ENCODE results near the gene CCDC198. TPM values are rescaled to one million over a fixed set of nuclear protein-coding genes. Genes with fewer than 3 reads are reported as not detected.

CCDC198 gene, protein sequence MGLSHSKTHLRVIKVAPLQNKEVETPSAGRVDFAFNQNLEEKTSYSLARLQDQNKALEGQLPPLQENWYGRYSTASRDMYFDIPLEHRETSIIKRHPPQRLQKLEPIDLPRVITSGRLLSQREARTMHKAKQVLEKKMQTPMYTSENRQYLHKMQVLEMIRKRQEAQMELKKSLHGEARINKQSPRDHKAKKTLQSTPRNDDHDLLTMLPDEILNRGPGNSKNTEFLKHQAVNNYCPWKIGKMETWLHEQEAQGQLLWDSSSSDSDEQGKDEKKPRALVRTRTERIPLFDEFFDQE
- polyA plus RNA-seq (ENCODE audit: insufficient read length in 12 of 12): 1 to 10 TPM in 1 of 12 donors, under 1 TPM in 6, not detected in 5; 0.16 to 1.2 (median 0.32) TPM
- long read RNA-seq, donor 1, partial matches to known transcripts: 0 of 3 reads
- long read RNA-seq, donor 1, other reads (novel, unspliced or antisense): 0 of 3 reads
- long read RNA-seq, donor 2: 0 reads
- long read RNA-seq, donor 3: 0 reads
- long read RNA-seq, donor 4: 0 reads
- long read RNA-seq, donor 5: 0 reads
- long read RNA-seq, donor 6: 0 reads
- long read RNA-seq, donor 7: 0 reads
- long read RNA-seq, donor 8: 0 reads
- long read RNA-seq, donor 9: 0 reads
- long read RNA-seq, donor 10: 0 reads
- long read RNA-seq, donor 11: 0 reads

DNA sequence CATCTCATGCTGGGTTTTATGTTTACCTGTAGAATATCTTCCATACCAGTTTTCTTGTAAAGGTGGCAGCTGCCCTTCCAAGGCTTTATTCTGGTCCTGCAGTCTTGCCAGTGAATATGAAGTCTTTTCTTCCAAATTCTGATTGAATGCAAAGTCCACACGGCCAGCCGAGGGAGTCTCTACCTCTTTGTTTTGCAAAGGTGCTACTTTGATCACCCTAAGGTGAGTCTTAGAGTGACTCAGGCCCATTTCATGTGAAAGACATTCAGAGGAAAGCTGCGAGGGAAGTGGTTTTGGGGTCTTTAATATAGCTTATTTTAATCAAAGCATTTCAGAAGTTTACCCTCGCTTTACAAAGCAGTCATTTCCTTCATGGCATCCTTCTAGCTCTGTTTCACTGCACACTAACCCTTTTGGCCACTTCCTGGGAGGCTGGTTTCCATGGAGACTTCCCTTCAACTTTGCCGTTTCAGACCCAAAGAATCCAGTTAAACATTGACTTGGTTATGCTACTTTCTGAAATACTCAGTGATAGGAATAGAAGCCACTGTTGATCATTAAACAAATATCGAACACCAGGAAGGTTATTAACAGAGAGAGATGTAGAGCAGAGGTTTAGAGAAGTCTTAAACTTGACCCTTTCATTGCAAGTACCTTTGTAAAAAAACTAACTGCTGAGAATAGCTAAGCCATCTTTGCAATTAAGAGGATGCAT, at the start of gene CCDC198:
Gene CCDC198, minus strand, starts transcription at position 391 of the 715 bp plus-strand sequence. Its CDS starts 142 bp downstream, at position 249.
- DNase-seq: no peak

DNA sequence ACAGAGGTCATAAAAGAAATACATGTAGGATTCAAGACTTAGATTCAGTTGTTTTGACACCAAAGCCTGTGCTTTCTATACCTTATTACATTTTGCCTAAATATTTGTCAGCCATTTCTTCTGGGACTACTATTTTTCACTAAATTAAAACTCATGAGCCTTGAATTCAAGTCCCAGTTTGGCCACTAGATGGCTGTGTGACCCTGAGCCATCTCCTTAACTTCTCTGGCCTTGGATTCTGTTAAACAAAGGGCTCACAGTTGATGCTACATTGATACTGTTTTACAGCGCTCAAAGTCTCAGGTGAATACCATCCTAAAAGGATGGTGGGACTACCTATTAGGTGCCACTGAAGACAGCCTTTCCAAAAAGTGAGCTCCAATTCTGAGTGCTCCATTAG, 39.6 kb upstream of the CCDC198 start:
- DNase-seq: peak; percentile 31

DNA sequence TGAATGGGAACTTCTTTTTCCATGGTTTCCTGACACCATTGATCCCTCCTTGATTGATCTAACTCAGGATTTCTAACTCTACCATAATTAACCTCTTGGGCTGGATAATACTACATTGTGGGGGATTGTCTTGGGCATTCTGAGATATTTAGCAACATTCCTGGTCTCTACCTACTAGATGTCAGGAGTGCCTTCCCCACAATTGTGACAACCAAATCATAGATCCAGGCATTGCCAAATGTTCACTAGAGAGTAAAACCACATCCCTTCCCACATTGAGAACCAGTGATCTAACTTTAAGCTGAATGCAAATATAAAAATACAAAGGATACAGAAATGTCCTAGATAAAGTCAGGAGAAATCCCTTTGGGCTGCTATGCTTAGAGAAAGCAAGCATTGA, 36.9 kb upstream of the CCDC198 start:
- DNase-seq: no peak

DNA sequence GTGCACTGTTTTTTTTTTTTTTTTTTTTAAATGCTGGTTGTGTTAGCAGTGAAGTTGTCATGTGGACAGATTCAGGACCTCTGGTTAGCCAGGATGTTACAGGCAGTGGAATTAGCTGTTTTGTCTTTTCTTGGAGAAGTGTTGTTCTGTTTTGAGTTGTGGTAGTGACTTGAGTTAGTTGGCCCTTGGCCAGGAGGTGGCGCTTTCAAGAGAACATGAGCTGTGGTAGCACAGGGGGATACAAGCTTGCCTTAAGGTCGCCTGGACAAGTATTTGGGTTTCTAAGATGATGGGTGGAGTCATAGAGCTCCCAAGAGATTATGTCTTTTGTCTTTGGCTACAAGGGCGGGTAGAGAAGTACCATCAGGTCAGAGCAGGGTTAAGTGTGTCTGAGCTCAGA, 33.3 kb upstream of the CCDC198 start:
- no peak for DNase-seq

DNA sequence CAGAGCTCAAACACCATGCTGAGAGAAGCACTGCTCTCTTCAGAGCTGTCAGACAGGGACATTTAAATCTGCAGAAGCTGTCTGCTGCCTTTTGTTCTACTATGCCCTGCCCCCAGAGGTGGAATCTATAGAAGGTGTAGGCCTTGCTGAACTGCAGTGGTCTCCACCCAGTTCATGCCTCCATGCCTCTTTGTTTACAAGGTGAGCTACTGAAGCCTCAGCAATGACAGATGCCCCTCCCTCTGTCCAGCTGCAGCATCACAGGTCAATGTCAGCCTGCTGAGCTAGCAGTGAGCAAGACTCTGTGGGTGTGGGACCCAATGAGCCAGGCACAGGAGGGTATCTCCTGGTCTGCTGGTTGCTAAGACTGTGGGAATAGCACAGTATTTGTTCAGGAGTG, 25.4 kb upstream of the CCDC198 start:
- DNase-seq: no peak

DNA sequence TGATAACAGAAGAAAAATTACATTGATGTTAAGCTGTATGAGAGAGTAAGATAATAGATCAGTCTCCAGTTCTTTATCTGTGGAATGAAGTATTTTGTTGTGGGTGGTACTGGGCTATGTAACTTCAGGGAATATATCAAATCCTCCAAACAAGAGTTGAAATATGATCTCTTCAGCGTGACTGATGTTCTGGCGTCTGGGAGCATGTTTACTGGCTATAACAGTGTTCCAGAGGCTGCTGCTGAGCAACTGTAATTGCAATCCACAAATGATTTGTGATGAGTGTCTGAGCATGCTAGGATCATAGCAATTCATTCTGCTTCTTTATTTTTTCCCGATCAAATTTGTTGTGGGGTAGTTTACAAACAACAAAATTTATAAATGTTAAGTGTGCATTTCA, 18.6 kb upstream of the CCDC198 start:
- DNase-seq: no peak

DNA sequence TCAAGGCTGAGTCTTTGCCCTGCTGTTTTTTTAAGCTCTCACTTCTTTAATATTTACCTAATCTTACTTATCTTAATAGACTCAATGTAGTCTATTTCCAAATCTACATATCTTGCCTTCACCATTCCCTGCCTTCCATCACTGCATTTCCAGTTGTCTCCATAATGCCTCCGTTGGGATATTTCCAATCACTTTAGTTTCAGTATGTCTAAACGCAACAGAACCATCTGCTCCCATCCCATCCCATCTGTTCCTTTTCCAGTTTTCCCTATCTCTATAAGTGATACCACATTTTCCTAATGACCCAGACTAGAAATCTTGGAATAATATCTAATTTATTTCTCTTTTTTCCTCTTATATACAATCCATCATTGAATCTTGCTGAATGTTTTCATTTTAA, 15.1 kb upstream of the CCDC198 start:
- no peak for DNase-seq

DNA sequence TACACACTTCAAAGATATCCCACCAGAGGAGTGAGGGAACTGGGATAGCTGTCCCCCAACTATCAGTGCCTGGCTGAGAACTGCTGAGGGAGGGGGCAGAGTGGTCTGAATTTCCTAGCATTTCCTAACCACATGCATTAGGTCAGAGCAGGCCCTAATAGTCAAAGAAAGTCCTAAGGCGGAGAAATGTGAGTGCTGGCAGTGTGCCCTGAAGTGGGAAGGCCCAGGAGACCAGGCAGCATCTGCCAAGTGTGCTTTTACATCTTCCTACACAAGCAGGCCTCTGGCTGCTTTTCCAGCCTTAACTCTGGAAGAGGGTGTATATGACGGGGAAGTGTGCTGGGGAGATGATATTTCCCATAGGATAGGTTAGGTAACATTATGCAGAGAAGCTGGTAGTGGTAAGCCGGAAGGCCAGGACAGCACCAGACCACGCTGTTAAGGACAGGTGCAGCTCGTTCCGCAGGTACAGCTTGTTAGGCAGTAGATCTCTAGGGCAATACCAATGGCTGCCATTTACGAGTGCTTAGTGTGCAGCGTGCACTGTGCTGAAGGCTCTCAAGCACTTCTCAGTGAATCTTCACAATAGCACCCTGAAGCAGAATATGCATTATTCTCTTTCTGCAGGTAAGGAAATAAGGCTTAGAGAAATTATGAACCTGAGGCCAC, 9.1 kb upstream of the CCDC198 start:
- peak; percentile 58 for DNase-seq

DNA sequence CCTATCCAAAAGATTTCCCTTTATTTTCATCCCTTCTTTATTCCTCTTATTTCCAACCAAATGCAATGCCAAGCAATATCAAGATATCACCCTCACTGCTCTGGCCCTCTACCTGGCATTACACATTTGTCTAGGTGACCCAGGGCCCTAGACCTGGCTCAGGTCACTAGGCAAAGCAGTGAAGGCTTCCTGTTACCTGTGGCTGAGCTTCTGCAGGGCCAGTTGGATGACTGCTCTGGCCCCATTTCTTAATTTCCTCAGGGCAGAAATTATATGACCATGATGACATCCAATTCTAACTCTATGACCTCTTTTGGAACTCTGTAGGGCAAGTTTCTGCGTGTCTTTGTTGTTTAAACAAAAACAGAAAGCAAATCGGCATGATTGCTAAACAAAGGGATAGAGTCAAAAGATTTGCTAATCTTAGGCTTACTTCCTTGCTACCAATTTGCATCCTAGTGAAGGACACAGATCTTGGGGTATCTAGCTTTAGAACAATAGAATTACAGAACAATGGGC, 7.4 kb upstream of the CCDC198 start:
- no peak for DNase-seq

DNA sequence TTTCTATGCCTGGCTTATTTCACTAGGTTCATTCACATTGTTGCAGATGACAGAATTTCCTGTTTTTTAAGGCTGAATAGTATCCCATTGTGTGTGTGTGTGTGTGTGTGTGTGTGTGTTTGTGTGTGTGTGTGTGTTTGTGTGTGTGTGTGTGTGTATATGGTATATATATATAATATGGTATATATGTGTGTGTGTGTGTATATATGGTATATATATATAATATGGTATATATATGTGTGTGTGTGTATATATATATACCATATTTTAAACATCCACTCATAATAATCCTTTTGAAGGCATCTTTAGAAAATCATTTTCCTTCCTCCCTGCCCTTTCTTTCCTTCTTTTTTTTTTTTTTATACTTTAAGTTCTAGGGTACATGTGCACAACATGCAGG, 5.0 kb upstream of the CCDC198 start:
- DNase-seq: no peak

DNA sequence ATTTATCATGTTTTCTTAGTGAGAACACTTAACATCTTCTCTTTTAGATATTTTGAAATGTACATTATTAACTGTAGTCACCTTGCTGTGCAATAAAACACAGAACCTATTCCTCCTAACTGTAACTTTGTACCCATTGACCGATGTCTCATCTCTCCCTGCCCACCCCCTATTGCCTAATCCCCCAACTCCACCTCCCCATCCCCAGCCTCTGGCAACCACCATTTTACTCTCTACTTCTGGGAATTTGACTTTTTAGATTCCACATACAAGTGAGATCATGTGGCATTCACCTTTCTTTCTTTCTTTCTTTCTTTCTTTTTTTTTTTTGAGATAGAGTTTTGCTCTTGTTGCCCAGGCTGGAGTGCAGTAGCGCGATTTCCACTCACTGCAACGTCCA, 4.4 kb upstream of the CCDC198 start:
- DNase-seq: no peak

DNA sequence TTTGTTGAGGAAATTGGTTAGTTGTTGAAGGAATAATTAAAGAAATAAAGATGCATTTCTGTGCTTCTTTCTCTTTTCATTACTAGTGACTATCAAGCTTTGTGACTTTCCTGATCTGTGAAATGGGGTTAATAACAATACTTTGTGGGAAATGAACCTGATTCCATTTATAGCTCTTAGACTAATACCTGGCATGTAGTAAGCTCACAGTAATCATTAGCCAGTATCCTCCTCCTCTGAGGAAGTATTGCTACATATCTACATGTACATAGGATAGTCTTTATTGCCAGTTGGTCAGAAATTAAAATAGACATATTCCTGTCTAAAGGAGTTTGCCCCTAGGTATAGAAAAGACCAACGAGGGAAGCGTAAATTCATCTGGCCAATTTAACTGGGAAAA, 1.8 kb upstream of the CCDC198 start:
- no peak for DNase-seq

DNA sequence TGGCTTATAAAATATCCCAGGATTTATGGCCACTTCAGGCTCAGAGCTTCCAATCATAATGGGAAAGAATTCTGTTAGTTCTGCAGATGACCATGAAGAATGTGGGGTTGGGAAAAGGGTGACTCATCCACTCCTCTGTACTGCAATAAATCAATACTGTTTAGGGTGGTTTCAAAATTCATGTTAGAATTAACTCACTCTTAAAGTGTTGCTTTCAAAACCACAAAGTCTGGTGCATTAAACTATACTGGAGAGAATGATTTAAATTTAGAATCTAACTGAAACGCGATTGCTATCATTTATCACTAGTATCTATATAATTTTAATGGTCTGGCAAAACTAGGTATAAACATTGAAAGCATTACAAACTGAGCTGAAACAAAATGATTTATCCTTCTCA, 798 bp downstream of the CCDC198 start:
- no peak for DNase-seq

DNA sequence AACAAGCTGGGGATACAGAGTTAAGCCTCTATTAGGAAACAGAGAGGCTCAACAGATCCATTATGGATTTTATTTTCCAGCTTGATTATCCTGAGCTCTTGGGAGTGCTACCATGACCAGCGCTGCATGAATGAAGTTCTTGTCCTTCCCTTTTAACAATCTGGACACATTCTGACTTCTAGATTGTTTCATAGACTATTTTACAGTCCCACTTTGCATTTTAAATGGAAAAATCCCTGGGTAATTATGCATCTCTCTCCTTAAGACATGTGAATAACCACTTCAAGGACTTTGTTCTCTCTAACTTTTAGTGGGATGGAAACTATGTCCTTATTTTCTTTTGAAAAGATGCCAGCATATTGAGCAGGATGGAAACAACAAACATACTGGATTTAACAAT, 2.0 kb downstream of the CCDC198 start:
- no peak for DNase-seq

DNA sequence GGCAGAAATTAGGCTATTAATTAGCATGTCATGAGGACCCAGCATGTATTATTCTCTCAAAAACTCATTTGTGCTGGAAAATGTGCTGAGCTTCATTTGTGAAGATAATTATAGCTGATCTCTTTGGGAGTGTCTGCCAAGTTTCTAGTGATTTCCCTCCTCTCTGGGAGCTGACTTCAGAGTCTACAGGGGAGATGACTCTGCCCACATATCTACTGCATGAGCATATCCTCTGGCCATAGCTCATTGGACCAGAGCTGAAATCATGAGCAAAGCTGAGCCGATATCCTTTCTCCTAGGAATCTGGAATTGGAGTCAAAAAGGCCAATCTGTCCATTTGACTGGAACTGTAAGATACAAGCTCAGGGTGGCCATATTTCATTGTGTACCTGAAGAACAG, 5.9 kb downstream of the CCDC198 start:
- DNase-seq: no peak

DNA sequence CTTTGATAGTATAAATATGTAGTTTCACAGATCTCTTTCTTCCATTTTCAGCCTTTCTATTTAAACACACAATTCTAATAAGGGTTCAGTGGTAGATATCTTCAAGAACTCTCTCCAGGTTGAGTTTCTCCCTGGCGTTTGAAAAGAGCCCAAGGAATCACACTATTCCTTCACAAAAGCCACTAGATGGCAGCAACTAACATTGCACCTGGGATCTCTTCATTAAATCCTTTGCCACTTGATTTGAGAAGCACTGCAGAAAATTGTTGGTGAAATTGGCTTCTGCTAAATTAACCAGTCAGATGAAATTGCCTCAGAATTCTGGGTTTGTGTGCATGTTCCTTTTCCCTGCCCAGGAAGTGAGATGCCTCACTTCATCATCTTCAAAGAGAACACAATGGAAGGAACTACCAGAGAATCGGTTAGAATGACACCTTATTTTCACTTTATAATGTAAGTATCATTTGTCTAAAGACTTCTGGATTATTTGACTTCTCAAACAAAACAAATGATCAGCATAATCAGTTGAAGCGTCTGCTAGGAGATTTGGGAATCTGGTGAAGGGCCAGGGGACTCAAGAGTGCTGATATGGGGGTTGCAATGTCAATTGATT, 6.8 kb downstream of the CCDC198 start:
- DNase-seq: peak; percentile 32

DNA sequence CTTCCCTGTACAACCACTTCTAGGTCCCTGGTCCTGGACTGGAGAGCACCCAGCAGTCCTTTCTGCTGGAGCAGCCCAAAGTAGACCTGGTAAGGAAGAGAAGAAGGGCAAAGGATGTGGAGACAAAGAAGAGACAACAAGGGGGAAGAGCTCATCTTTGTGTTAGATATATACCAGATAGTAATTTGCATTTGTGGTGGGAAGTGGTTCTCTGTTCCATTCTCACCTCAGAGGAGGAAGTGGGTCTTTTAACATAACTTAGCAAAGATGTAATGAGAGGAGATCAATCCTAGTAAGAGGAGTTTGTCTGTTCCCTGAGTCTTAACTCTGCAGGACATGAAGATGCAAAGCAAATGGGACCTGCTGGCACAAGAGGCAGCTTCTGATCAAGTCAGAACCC, 8.0 kb downstream of the CCDC198 start:
- no peak for DNase-seq

DNA sequence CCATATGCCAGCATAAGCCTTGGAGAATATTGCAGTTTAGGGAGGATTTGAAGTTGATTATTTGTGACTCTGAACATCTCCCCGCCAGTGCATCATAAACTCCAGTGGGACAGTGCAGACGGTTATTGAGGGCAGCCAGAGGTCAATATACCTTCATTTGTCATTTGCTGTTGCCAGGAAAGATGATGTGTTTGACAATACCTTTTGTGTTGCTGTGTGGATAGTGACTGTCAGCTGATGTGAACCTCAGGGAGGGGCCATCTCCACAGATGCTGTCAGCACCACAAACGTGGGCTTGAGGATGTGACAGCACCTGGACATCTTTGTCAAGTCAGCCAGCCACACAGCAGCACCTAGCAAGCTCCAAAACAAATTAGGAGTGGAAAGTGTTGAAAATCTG, 11.5 kb downstream of the CCDC198 start:
- no peak for DNase-seq

DNA sequence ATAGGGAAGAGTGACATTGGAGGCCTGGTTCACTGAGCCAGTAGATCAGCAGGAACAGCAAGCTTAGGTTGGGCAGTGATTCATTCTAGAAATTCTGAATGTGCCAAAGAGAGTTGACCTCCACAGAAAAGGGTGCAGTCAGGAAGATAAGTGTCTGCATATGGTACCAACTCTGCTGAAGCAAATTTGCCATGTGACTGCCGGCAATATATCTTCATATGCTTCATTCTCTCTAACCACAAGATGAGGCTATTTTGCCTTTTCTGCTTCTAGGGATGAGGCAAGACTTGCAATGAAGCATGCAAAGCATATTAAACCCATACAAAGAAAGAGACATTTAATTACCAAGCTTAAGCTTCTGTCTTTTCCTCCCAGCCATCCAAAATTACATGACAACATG, 13.6 kb downstream of the CCDC198 start:
- DNase-seq: no peak

DNA sequence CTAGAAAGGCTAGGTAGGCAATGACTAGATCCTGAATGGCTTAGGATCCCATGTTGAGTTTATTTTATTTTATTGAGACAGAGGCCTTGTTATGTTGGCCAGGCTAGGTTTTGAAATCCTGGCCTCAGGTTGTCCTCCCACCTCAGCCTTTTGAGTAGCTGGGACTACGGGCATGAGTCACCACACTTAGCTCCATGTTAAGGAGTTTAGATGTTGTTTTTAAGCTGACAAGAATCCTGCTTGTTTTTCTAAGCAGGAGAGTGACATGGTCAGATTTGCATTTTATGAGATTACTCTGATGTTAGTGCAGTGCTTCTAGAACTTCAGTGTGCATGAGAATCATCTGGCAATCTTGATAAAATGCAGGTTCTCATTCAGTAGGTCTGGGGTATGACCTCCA, 14.5 kb downstream of the CCDC198 start:
- no peak for DNase-seq

DNA sequence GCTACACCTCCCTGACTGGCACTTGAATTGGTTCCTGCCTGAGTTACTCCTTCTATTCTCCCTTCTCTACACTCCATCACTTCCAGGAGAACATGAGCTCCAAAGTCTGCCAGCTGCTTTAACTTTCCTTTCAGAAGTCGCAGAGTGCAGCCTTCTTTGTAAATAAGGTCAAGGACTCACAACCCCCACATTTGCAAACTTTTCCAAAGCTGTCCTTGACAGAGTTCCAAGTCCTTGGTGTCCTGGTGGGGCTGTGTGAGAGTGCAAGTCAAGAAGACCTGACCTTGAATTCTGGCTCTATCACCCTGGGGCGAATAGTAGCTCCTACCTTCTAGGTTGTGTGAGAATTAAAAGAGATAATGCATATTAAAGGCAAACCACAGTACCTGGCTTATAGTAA, 15.6 kb downstream of the CCDC198 start:
- DNase-seq: no peak

DNA sequence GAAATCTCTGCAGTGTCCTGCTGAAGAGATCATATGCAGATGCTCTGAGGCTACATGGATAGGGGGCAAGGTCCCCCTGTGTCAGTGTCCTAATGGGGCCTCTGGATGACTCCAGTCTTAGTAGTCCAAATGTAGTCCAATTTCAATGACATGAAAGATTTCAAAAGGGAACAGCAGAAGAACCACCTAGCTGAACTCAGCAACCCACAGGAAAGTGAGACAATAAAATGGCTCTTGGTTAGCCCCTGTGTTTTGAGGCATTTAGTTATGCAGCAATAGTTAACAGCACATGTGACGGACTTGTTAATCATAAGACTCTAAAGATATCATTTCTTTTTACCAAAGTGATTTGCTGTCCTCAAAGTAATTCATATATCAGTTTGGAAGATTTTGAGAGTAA, 22.7 kb downstream of the CCDC198 start:
- DNase-seq: no peak

Measured in muscle of arm (tissue), 14 donors.